OCI-LY3 (cell line): ENCODE data around the gene ASIC2.

Experiments
- H2AFZ ChIP-seq: fragments of 200-600, 300-600 bp; shearing (Covaris generic); 2 replicates; pipeline ENCODE4 v1.6.0; 2014; ENCODE audit warnings: antibody characterized with exemption, low read depth, low read length
- H3K27ac ChIP-seq: fragments of 200-600, 300-600 bp; sonication (generic); 2 replicates; pipeline ENCODE4 v1.5.1; 2014; ENCODE audit warnings: mild to moderate bottlenecking, low read length, moderate library complexity, mixed read lengths
- H3K27me3 ChIP-seq: fragments of 200-600, 300-600 bp; sonication (generic); 2 replicates; pipeline ENCODE4 v1.6.1; 2014; ENCODE audit warnings: low read depth, low read length, mixed read lengths
- H3K36me3 ChIP-seq: fragments of 200-600, 300-600 bp; sonication (generic); replicated peaks from 2 replicates; pipeline ENCODE3; 2014; ENCODE audit warnings: low read depth, low read length, mixed read lengths
- H3K4me1 ChIP-seq: fragments of 300-600, 200-600 bp; sonication (generic); 2 replicates; pipeline ENCODE4 v1.6.1; 2014; ENCODE audit warnings: low read length, mixed read lengths
- H3K4me2 ChIP-seq: fragments of 200-600, 300-600 bp; sonication (generic); 2 replicates; pipeline ENCODE4 v1.6.1; 2014; ENCODE audit warnings: low read length, mixed read lengths
- H3K4me3 ChIP-seq: fragments of 300-600, 200-600 bp; sonication (generic); 2 replicates; pipeline ENCODE4 v1.5.1; 2014; ENCODE audit warnings: antibody characterized with exemption, mild to moderate bottlenecking, low read length, moderate library complexity
- H3K79me2 ChIP-seq: fragments of 300-600, 200-600 bp; shearing (Covaris generic); 2 replicates; pipeline ENCODE4 v1.6.1; 2014; ENCODE audit warnings: mild to moderate bottlenecking, low read length, mixed read lengths
- H3K9ac ChIP-seq: fragments of 300-600, 200-600 bp; shearing (Covaris generic); 2 replicates; pipeline ENCODE4 v1.6.0; 2014; ENCODE audit warnings: mild to moderate bottlenecking, low read length, moderate library complexity
- H3K9me3 ChIP-seq: fragments of 200-600, 300-600 bp; shearing (Covaris generic); 2 replicates; pipeline ENCODE4 v1.6.1; 2014; ENCODE audit warnings: low read length, mixed read lengths; ENCODE audit not compliant: insufficient read depth
- H4K20me1 ChIP-seq: fragments of 200-600, 300-600 bp; sonication (generic); 2 replicates; pipeline ENCODE4 v1.6.1; 2016; ENCODE audit warnings: low read length, mixed read lengths; ENCODE audit not compliant: insufficient read depth
- CTCF ChIP-seq: fragments of 200-600, 300-600 bp; sonication (generic); IDR thresholded peaks from 2 replicates; pipeline ENCODE4 v1.5.1; 2014; ENCODE audit warnings: antibody characterized with exemption, low read length, low read depth
- EZH2phosphoT487 ChIP-seq: fragments of 200-600 bp; shearing (Covaris generic); IDR thresholded peaks from 2 replicates; pipeline ENCODE4 v1.6.1; 2018; ENCODE audit warnings: antibody characterized with exemption, mixed run types, low read depth

The ASIC2 gene

GRCh38 chr17:33127706-33128105, 165.4 kb downstream of the ASIC2 start:
- Histone ChIP-seq H3K9me3 (no peaks in the 10 kb centered on the region), H2AFZ (no peak overlapping the region), H3K79me2 (no peaks in the 10 kb centered on the region), H3K27me3 (peaks cover 41% of the 10 kb centered on the region), H3K4me2 (no peak overlapping the region), H4K20me1 (no peaks in the 10 kb centered on the region), H3K36me3 (no peaks in the 10 kb centered on the region), H3K27ac (no peak overlapping the region), H3K4me3 (no peak overlapping the region), H3K4me1 (no peaks in the 10 kb centered on the region), H3K9ac (no peak overlapping the region)
- TF ChIP-seq CTCF (no peak), EZH2phosphoT487 (no peak)

- no peak overlapping the region for H3K27ac ChIP-seq
These were observed 167.0 kb downstream of the ASIC2 start for GRCh38 chr17:33126086-33126485.

GRCh38 chr17:33125552-33125950, 167.5 kb downstream of the ASIC2 start:
- H3K4me2 ChIP-seq: no peak overlapping the region
- H3K9ac ChIP-seq: no peak overlapping the region
- H3K27ac ChIP-seq: no peak overlapping the region
- no peaks in the 10 kb centered on the region for H3K9me3 ChIP-seq
- no peak overlapping the region for H2AFZ ChIP-seq
- no peak overlapping the region for H3K4me3 ChIP-seq
- H3K4me1 ChIP-seq: no peaks in the 10 kb centered on the region
- peaks cover 44% of the 10 kb centered on the region for H3K27me3 ChIP-seq
- H3K36me3 ChIP-seq: no peaks in the 10 kb centered on the region
- no peaks in the 10 kb centered on the region for H4K20me1 ChIP-seq
- H3K79me2 ChIP-seq: no peaks in the 10 kb centered on the region
- TF ChIP-seq CTCF (no peak), EZH2phosphoT487 (no peak)

More at GRCh38 chr17:33126086-33126485, 167.0 kb downstream of the ASIC2 start:
- Histone ChIP-seq H3K4me2 (no peak overlapping the region), H2AFZ (no peak overlapping the region), H3K9me3 (no peaks in the 10 kb centered on the region), H3K79me2 (no peaks in the 10 kb centered on the region), H4K20me1 (no peaks in the 10 kb centered on the region), H3K27me3 (peaks cover 44% of the 10 kb centered on the region), H3K4me1 (no peaks in the 10 kb centered on the region), H3K36me3 (no peaks in the 10 kb centered on the region), H3K9ac (no peak overlapping the region), H3K4me3 (no peak overlapping the region)
- TF ChIP-seq CTCF (no peak), EZH2phosphoT487 (no peak)

GRCh38 chr17:33124871-33125551, 168.1 kb downstream of the ASIC2 start:
- Histone ChIP-seq H3K9ac (no peak overlapping the region), H2AFZ (no peak overlapping the region), H3K27ac (no peak overlapping the region), H4K20me1 (no peaks in the 10 kb centered on the region), H3K9me3 (no peaks in the 10 kb centered on the region), H3K79me2 (no peaks in the 10 kb centered on the region), H3K27me3 (peaks cover 44% of the 10 kb centered on the region), H3K4me2 (no peak overlapping the region), H3K4me3 (no peak overlapping the region), H3K36me3 (no peaks in the 10 kb centered on the region), H3K4me1 (no peaks in the 10 kb centered on the region)
- TF ChIP-seq EZH2phosphoT487 (no peak), CTCF (no peak)
